Measurements from ENCODE around the gene SLC9A3. TPM values are rescaled to one million over a fixed set of nuclear protein-coding genes. Genes with fewer than 3 reads are reported as not detected.

SLC9A3 gene
- total RNA-seq, 1 experiment from 2014 or later = 1.5 TPM

DNA sequence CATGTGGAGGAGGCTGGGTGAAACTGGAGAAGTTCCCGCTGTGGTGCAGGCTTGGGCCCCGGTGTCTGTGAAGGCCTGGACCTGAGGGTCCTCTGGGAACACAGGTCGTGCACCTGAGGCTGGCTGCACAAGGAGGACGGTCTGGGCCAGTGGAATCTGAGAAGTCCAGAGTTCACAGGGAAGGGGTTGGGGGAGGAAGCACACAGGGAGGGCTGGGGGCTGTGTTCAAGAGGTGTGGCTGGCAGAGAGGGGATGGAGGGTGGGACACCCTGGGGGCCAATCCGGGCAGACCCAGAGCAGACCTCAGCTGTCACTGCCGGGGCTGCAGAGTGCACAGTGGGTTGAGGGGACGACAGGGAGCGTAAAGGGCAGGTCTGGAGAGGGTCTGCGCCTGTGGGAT, 2.6 kb downstream of the SLC9A3 start:
- H3K4me2 ChIP-seq (ENCODE audit: low read length) = no peak overlapping the region
- H3K36me3 ChIP-seq (ENCODE audit: control insufficient read depth in 1 of 2, insufficient read depth in 2 of 2, low read length in 2 of 2) = no peaks in the 10 kb centered on the region
- POLR2A ChIA-PET = no interaction called here
- no TSS peak for BruUV-seq (replicated peaks)
- TF ChIP-seq JUND (IDR thresholded peaks at IDR 0.05) = no peak
- TF ChIP-seq, protein P1, sequence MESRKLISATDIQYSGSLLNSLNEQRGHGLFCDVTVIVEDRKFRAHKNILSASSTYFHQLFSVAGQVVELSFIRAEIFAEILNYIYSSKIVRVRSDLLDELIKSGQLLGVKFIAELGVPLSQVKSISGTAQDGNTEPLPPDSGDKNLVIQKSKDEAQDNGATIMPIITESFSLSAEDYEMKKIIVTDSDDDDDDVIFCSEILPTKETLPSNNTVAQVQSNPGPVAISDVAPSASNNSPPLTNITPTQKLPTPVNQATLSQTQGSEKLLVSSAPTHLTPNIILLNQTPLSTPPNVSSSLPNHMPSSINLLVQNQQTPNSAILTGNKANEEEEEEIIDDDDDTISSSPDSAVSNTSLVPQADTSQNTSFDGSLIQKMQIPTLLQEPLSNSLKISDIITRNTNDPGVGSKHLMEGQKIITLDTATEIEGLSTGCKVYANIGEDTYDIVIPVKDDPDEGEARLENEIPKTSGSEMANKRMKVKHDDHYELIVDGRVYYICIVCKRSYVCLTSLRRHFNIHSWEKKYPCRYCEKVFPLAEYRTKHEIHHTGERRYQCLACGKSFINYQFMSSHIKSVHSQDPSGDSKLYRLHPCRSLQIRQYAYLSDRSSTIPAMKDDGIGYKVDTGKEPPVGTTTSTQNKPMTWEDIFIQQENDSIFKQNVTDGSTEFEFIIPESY (IDR thresholded peaks at IDR 0.05; ENCODE audit: extremely low read depth, insufficient replicate concordance, low read length) = no peak
- no peak for TF ChIP-seq YY1 (IDR thresholded peaks at IDR 0.05; ENCODE audit: extremely low read depth, insufficient replicate concordance, low read depth, low read length)
- no peak for TF ChIP-seq SRF (IDR thresholded peaks at IDR 0.05; ENCODE audit: low read depth)
- no peak for TF ChIP-seq EZH2 (IDR thresholded peaks at IDR 0.05)
- no peaks in the 10 kb centered on the region for H3K9me3 ChIP-seq (ENCODE audit: control insufficient read depth in 1 of 2, insufficient read depth in 1 of 2, low read depth in 1 of 2, low read length in 2 of 2)
- CTCF ChIA-PET = no interaction called here
- H3K79me2 ChIP-seq (ENCODE audit: insufficient read depth, low read length) = no peaks in the 10 kb centered on the region
- no peaks in the 10 kb centered on the region; the same call in 1 of the 2 replicates for H3K27me3 ChIP-seq (ENCODE audit: insufficient read depth, low read length)
- DNase-seq (ENCODE audit: low read depth, low spot score) = no peak
- no peaks in the 10 kb centered on the region for H3K9me2 ChIP-seq (ENCODE audit: insufficient read depth)
- H3K27ac ChIP-seq (ENCODE audit: low read depth, low read length) = no peak overlapping the region
- H4K20me1 ChIP-seq (ENCODE audit: insufficient read depth) = no peaks in the 10 kb centered on the region
- H2AFZ ChIP-seq (ENCODE audit: low read depth, low read length, poor library complexity, severe bottlenecking) = no peak overlapping the region
- H3K9ac ChIP-seq (ENCODE audit: low read length) = no peak overlapping the region
- H3K4me1 ChIP-seq (ENCODE audit: control insufficient read depth in 1 of 2, insufficient read depth in 2 of 2, low read length in 2 of 2) = no peaks in the 10 kb centered on the region
- intact Hi-C loops (cut with micrococcal nuclease) = no loop called here
- no peak for ATAC-seq
- RAD21 ChIA-PET (ENCODE audit: low non-redundant PET in 1 of 2, low total read pairs in 2 of 2, uncharacterized antibody in 2 of 2, unreplicated experiment in 2 of 2) = no interaction called here
- no peak overlapping the region for H3K4me3 ChIP-seq (replicated peaks in 1 of 2; ENCODE audit: low read depth in 1 of 2, low read length in 2 of 2)

DNA sequence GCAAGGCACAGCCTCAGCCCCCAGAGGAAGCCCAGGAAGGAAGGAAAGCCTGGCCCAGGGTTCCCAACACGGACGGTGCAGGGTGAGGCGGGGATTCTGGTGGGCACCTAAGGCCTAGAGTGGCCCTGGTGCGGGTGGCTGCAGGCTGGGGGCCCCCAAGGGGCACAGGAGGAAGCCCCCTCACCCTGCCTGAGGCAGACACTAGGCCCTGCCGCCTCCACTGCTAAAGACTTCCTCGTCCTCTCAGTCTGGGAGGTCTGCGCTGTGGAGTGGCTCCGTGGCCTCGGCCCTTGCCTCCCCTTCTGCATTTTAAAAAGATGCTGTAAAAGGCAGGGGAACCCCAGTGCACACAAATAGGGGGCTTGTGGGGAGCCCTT, 3.4 kb downstream of the SLC9A3 start:
- H3K27me3 ChIP-seq (ENCODE audit: insufficient read depth, low read length) = no peaks in the 10 kb centered on the region; the same call in 1 of the 2 replicates
- ChIA-PET RAD21 (ENCODE audit: low non-redundant PET in 1 of 2, low total read pairs in 2 of 2, uncharacterized antibody in 2 of 2, unreplicated experiment in 2 of 2) (no interaction called here), POLR2A (no interaction called here), CTCF (no interaction called here)
- no TSS peak for BruUV-seq (replicated peaks)
- H3K9me3 ChIP-seq (ENCODE audit: control insufficient read depth in 1 of 2, insufficient read depth in 1 of 2, low read depth in 1 of 2, low read length in 2 of 2) = no peaks in the 10 kb centered on the region
- no peaks in the 10 kb centered on the region for H3K79me2 ChIP-seq (ENCODE audit: insufficient read depth, low read length)
- H3K4me2 ChIP-seq (ENCODE audit: low read length) = no peak overlapping the region
- no peaks in the 10 kb centered on the region for H3K36me3 ChIP-seq (ENCODE audit: control insufficient read depth in 1 of 2, insufficient read depth in 2 of 2, low read length in 2 of 2)
- no peaks in the 10 kb centered on the region for H3K4me1 ChIP-seq (ENCODE audit: control insufficient read depth in 1 of 2, insufficient read depth in 2 of 2, low read length in 2 of 2)
- no peak overlapping the region for H2AFZ ChIP-seq (ENCODE audit: low read depth, low read length, poor library complexity, severe bottlenecking)
- no peak overlapping the region for H3K27ac ChIP-seq (ENCODE audit: low read depth, low read length)
- H4K20me1 ChIP-seq (ENCODE audit: insufficient read depth) = no peaks in the 10 kb centered on the region
- H3K4me3 ChIP-seq (replicated peaks in 1 of 2; ENCODE audit: low read depth in 1 of 2, low read length in 2 of 2) = no peak overlapping the region
- intact Hi-C loops (cut with micrococcal nuclease) = no loop called here
- ATAC-seq = no peak
- no peak for DNase-seq (ENCODE audit: low read depth, low spot score)
- H3K9ac ChIP-seq (ENCODE audit: low read length) = no peak overlapping the region
- no peaks in the 10 kb centered on the region for H3K9me2 ChIP-seq (ENCODE audit: insufficient read depth)
- TF ChIP-seq JUND (IDR thresholded peaks at IDR 0.05) = no peak
- no peak for TF ChIP-seq CEBPB (IDR thresholded peaks at IDR 0.05; ENCODE audit: low read depth)
- TF ChIP-seq, protein P2, sequence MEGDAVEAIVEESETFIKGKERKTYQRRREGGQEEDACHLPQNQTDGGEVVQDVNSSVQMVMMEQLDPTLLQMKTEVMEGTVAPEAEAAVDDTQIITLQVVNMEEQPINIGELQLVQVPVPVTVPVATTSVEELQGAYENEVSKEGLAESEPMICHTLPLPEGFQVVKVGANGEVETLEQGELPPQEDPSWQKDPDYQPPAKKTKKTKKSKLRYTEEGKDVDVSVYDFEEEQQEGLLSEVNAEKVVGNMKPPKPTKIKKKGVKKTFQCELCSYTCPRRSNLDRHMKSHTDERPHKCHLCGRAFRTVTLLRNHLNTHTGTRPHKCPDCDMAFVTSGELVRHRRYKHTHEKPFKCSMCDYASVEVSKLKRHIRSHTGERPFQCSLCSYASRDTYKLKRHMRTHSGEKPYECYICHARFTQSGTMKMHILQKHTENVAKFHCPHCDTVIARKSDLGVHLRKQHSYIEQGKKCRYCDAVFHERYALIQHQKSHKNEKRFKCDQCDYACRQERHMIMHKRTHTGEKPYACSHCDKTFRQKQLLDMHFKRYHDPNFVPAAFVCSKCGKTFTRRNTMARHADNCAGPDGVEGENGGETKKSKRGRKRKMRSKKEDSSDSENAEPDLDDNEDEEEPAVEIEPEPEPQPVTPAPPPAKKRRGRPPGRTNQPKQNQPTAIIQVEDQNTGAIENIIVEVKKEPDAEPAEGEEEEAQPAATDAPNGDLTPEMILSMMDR (IDR thresholded peaks at IDR 0.05 in 2 of 3, conservative IDR thresholded peaks at IDR 0.05 in 1 of 3; ENCODE audit: borderline replicate concordance in 1 of 3, insufficient read depth in 1 of 3, low read depth in 2 of 3, low read length in 2 of 3) = no peak
- no peak for TF ChIP-seq FOSL1 (IDR thresholded peaks at IDR 0.05; ENCODE audit: low read depth)
- TF ChIP-seq EGR1 (IDR thresholded peaks at IDR 0.05; ENCODE audit: low read depth) = no peak
- no peak for TF ChIP-seq EZH2phosphoT487 (IDR thresholded peaks at IDR 0.05; ENCODE audit: borderline replicate concordance)
- TF ChIP-seq, protein P1 (IDR thresholded peaks at IDR 0.05; ENCODE audit: extremely low read depth, insufficient replicate concordance, low read length) = no peak
- TF ChIP-seq TCF7L2 (IDR thresholded peaks at IDR 0.05; ENCODE audit: borderline replicate concordance, extremely low read depth, insufficient read depth, insufficient read length) = no peak
- TF ChIP-seq SIN3A (IDR thresholded peaks at IDR 0.05; ENCODE audit: low read depth) = no peak
- TF ChIP-seq ELF1 (IDR thresholded peaks at IDR 0.05; ENCODE audit: borderline replicate concordance, low read depth) = no peak
- TF ChIP-seq SP1 (IDR thresholded peaks at IDR 0.05; ENCODE audit: low read depth) = no peak
